NT2/D1 (cell line): ENCODE data around the gene JPH4.

Experiments
- YY1 ChIP-seq: IDR thresholded peaks from 2 replicates; pipeline ENCODE4 v1.6.1; 2011; ENCODE audit not compliant: insufficient read length, insufficient read depth
- ZNF274 ChIP-seq: IDR thresholded peaks from 2 replicates; pipeline ENCODE4 v1.6.1; 2011; ENCODE audit warnings: mild to moderate bottlenecking, low read depth, low read length

GRCh38 chr14:23567186-23568020, 11.2 kb downstream of the JPH4 start, which contains the start of gene AP1G2:
- TF ChIP-seq ZNF274 (no peak), YY1 (no peak)
